CD1c-positive myeloid dendritic cell (primary cell): ENCODE measurements around the gene FAM171A1.
"Not testable (repeated sequence)": the region's sequence is repeated elsewhere in the genome, so short reads cannot be mapped to it uniquely, and the experiment has no call there.

ENCODE experiments used
- DNase-seq: peaks from one replicate; pipeline ENCODE4 v3.0.0-alpha.2; 2016; ENCODE audit errors: extremely low spot score

FAM171A1 gene

DNA sequence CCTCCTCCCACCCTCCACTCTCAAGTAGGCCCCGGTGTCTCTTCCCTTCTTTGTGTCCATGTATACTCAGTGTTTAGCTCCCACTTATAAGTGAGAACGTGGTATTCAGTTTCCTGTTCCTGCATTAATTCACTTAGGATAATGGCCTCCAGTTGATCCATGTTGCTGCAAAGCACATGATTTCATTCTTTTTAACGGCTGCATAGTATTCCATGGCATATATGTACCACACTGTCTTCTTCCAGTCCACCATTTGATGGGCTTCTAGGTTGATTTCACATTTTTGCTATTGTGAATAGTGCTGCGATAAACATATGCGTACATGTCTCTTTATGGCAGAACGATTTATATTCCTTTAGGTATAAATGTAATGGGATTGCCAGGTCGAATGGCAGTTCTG is 51.0 kb downstream of the FAM171A1 start:
- DNase-seq = no peak

- no peak for DNase-seq
These were observed 54.1 kb downstream of the FAM171A1 start for GRCh38 chr10:15316871-15317464.

DNA sequence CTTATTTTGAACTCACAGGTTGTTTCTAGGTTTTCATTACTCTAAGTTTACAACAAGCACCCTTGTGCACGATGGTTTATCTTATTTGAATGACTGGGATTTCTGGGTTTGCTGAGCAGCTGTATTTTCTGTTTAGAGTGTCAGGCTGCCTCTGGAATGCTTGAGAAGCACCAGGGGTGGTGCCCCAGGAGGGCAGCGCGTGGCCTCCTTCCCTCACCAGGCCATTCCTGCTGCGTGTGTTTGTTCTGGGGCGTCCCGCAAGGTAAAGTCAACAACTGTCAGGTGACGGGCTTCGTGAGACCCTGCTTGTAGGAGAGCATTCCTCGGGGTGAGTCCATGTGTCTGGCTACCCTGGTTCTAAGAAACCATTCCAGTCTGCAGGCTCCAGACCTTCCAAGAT is 54.9 kb downstream of the FAM171A1 start:
- DNase-seq = no peak

DNA sequence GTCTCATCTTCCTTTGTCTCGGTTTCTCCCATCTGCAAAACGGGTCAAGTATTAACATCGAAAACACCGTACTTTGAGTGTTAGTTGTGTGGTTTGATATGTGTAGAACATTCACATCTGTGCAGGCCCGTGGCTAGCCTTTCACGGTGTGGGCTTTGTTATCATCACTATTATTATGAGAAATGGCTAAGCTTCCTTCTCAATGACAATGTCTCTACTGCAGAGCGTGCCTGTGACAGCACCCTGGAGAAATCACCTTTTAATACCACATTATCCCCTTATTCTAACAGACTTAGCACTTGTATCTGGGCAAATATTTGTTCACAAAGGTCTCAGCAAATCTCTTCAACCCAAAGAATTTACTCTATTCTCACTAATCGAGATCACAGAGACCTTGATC is 55.8 kb downstream of the FAM171A1 start:
- DNase-seq = no peak

DNA sequence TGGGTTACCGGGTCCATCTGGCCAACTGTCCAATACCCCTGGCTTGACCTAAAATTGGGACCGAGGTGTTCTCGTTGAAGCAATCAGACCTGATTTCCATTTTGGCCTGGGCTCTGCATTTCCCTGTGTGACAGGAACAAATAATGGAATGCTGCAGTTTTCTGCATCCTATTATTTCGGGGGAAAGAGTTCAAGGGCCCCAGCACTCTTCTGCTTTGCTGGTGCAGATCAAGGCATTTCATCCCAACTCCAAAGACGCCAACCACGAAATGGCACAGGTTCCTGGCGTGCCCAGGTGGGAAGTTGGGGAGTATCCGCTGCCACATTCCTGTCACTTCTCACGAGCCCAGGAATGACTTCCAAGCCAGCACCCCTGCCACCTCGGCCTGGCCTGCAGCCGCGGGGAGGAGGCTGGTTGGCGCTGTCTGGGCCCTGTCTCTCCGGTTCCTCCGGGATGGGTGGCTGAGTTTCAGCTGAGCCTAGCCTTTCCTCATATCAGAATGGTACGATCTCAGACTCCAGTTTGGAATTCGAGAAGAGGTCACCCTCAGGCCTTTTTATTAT is 56.5 kb downstream of the FAM171A1 start:
- no peak for DNase-seq

DNA sequence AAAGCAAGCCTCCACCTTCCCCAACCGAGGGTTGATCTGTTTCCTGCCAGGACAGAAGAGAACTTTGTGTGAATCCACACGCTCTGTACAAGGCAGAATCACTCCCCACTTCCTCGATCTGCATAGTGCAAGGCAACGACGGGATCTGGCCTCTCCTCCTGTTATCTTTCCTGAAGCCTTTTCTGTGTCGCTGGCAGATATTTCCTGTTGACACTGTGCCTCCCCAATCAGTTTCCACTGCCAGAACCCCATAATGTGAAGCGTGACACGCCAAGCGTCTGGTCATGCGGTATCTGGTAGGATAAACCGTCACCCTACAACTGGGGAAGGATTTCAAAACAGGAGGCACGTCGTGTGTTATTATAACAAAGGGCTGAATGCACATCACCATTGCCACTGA is 57.2 kb downstream of the FAM171A1 start:
- no peak for DNase-seq

DNA sequence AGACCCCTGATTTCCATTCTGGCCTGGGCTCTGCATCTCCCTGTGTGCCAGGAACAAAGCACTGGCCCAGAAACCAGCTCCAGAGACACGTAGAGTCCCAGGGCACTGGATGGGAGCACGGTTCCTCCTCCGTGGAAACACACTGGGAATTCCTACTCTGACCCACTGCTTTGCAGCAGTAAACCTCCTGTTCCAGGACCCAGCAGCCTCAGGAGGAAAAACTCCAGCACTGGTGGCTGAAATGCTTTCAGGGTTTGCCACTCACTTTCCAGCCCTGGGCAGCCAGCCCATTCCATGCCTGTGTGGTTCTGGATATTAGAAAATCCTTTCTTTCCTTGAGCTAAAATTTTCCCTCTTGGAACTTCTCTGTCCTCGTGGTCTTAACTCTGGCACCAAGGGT is 58.0 kb downstream of the FAM171A1 start:
- no peak for DNase-seq

GRCh38 chr10:15311569-15312280 is 59.4 kb downstream of the FAM171A1 start:
- DNase-seq = no peak

DNA sequence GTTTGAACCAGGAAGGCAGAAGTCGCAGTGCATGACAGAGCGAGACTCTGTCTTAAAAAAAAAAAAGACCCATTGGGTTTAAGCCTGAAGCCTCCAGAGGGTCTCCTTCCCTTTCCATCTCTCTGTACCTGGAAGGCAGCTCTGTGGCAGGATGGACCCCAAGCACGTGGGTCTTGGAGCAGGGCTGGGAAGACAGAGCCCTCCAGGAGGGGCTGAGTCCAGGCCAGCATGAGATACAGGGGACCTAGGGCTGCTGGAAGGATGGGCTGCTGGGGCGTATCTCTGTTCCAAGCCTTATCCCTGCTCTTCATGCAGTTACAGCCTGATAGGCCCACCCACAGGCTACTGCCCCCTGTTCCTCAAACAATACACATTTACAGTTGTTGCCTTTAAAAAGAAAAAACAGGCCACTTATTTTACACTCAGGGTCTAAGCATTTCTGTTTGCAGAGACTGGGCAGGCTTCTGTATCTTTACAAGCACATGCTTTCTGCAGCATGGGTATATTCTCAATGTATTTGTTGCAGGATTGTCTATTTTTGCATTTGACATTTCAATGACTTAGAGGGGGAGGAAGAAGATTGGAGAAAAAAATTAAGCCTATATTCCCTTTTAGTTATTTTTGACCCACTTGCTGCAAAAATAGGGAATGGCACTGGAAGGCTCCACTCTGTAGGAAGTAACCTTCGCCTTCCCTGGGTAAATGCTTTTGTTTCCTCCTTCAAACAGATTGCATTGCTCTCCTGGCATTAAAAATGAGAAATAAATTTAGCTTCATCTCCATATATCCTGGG is 60.1 kb downstream of the FAM171A1 start:
- DNase-seq = no peak

DNA sequence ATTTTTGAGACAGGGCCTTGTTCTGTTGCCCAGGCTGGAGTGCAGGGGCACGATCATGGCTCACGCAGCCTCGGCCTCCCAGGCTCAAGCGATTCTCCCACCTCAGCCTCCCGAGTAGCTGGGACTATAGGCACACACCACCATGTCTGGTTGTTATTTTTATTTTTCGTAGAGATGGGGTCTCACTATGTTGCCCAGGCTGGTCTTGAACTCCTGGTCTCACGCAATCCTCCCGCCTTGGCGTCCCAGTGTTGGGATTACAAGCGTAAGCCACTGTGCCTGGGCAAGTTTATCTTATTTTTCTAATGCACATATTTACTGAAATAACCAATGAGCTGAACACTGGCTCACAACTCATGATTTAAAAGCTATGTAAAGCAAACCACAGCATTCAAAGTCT is 61.9 kb downstream of the FAM171A1 start:
- no peak for DNase-seq

- no peak for DNase-seq
These were observed 64.3 kb downstream of the FAM171A1 start for GRCh38 chr10:15306735-15307280.

GRCh38 chr10:15305634-15306033 is 65.5 kb downstream of the FAM171A1 start:
- no peak for DNase-seq

DNA sequence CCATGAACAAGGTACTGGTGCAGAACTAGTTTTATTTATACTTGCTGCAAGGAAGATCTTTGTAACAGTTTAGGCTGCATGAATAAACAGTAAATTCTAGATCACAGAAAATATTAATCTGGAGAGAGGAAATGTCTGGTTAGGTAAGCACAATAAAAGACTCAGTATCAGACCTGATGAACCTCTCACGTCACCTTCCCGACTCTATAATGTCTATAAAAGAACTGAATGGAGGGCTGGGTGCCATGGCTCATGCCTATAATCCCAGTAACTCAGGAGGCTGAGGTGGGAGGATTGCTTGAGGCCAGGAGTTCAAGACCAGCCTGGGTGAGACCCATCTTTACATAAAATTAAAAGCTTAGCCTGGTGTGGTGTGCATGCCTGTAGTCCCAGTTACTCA is 65.9 kb downstream of the FAM171A1 start:
- no peak for DNase-seq

GRCh38 chr10:15302188-15302956 is 68.7 kb downstream of the FAM171A1 start:
- DNase-seq = not testable (repeated sequence)

DNA sequence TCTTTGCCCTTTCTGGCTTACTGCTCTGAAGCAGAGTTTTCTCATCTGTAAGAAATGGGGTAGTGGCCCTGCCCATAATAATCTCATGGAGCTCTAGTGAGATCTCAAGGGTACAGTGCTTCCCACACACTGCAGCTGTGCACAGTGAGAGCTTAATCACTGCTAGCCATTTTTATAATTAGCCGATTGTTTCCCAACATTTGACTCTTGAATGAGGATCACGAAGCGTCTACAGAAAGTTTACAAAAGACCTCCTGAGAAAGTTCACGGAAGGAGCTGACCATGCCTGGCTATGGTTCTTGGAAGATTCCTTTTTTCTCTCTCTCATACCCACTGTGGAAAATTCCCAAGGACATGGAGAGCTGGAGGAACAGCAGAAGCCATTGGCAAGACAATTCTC is 70.4 kb downstream of the FAM171A1 start:
- DNase-seq = no peak

GRCh38 chr10:15300145-15300544 is 70.9 kb downstream of the FAM171A1 start:
- no peak for DNase-seq

DNA sequence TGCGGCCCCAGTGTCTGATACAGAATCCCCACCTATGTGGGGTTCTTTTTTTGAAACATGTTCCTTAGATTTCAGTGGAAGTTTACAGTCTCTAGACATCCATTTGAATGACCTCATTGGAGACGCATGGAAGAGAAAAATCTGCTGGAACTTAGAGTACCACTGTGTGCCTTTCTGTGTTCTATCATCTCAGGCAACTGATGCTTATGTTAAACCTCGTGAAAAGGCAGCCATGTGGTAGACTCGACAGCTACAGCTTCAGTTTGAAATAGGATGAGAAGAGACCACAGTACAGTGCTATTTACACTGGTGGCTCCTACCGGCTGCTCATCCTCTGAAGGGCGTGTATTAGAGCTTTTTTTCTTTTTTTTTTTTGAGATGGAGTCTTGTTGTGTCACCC is 74.4 kb downstream of the FAM171A1 start:
- DNase-seq = no peak

DNA sequence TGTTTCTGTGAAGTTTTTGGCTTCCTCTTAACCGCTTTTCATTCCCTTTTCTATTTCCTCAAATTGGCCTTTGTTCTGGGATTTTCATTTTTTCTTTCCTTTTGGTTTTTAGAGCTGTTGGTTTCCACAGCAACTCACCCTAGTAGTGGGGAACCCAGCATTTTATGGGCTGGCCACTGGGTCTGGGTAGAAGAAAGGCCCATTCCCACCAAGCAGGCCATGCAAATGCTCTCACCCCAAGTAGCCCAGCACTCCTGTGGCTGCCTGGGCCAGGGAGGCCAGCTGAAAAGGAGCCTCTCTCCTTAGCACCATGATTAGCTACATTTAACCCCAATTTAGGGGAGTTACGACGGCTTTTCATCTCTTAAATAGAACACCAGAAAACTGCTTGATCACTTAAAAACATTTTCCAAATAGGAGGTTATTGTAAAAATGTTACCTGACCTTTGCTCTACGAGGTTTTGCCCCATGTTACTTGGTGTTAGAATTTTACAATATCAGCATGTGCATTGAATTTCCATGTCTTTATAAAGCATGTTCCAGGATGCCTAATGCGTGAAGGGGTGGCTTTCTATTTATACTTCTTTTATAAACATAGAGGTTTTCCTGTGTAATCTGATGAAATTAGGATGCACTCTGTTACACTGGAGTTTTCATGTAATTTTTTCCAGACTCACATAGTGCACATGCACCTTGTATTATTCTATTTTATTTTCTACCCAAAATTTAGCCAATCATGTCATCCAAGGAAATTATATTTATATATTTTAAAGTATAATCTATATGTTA is 75.4 kb downstream of the FAM171A1 start:
- DNase-seq = no peak

DNA sequence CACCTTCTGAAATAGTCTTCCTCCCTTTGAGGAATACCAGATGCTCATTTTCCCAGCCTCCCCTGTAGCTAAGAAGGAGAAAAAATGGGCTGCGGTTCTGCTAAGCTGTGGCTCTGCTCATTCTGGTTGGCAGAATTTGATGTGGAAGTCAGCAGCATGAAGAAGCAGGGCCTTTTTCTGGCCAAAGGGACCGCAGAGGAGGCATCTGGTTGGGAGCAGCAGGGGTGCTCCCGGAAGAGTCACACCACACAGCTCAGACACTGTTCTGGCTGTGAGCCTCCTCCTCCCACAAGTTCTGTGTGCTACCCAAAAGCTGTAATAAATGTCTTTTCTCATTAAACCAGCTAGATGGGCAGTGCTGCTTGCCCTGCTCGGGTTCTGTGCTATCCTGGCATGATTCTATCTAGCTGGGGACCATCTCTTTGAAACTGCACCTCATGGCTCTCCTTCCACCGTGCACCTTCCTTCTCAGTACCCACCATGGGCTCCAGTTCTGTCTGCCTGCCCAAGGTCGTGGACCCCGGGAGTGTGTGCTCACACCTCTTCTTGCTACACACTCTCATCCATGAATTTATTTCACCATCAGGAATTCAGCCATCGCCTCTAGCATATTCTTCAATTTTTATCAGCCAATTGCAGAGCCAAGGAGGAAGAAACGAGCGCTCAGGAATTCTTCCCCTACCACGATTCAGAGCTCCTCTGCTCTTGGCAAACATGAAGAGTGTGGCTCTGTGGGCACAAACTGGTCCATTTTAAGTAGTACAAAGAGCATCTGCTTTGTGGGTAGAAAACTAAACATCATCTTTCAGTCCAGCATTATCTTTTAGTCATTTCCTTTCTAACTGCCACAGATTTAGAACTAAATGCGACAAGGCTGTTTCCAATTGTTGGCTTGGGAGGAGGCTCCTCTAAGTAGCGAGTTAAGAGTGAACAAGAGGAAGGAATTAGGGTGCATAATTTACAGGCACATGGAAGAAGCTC is 76.9 kb downstream of the FAM171A1 start:
- DNase-seq = no peak

DNA sequence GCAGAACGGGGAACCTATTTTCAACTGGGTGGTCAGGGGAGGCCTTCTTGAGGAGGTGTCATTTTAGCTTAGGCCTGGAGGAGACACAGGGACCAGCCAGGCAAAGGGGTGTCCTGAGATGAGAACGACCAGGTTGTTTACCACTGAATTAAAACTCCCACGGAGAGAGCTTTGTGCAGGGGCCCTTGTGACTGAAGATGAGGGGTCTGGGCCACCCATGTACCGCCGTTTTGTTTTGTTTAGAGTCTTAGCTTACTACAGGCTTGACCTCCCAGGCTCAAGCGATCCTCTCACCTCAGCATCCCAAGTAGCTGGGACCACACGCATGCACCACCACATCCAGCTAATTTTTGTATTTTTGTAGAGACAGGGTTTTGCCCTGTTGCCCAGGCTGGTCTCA is 80.4 kb downstream of the FAM171A1 start:
- DNase-seq = no peak
